GM21423 (cell line): Measurements from ENCODE around the gene NIPAL3.
"Not testable (repeated sequence)": the region's sequence is repeated elsewhere in the genome, so short reads cannot be mapped to it uniquely, and the experiment has no call there.

Experiments
- ATAC-seq: cut with Tn5 transposase; IDR thresholded peaks from one replicate; pipeline ENCODE4 v1.9.1; 2021; ENCODE audit warnings: mild to moderate bottlenecking, moderate library complexity; ENCODE audit not compliant: unreplicated experiment

The NIPAL3 gene

DNA sequence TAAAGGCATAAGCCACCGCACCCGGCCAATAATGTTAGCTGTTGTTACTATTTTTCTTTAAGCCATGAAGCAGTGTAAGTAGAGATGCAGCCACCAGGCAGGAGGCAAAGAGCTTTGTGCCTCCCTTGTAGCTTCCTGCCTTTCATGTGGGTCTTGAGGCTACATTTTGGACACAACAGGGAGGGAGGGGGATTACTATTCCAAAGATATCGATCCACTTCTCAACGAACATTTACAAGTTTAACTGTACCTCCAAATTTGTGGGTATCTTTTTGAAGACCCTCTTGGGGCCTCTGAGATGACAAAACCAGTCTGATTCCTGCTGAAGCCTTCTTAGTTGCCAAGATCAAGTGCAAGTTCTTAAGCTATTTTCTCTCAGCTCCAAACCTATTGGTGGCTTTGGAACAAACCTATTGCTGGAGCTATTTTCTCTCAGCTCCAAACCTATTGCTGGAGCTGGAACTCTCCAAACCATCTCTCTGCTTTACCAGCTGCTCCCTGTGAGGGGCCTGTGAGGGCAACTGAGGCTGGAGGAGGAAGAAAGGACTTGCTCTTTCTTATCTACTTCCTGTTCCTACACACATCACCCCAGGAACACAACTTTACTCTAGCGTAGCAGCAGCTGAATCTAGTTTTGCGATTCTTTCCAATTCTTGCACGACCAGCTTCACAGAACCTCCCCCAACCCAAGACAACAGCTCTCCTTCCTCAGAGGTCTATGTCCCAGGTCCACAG lies 70.9 kb downstream of the NIPAL3 start:
- no peak for ATAC-seq

DNA sequence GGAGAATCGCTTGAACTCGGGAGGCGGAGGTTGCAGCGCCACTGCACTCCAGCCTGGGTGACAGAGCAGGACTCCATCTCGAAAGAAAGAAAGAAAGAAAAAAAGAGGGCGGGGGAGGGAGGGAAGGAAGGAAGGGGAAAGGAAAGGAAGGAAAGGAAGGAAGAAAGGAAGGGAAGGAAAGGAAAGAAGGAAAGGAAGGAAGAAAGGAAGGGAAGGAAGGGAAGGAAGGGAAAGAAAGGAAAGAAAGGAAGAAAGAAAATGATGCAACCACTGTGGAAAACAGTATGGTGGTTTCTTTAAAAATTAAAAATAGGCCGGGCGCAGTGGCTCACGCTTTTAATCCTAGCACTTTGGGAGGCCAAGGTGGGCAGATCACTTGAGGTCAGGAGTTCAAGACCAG lies 71.9 kb downstream of the NIPAL3 start:
- no peak for ATAC-seq

DNA sequence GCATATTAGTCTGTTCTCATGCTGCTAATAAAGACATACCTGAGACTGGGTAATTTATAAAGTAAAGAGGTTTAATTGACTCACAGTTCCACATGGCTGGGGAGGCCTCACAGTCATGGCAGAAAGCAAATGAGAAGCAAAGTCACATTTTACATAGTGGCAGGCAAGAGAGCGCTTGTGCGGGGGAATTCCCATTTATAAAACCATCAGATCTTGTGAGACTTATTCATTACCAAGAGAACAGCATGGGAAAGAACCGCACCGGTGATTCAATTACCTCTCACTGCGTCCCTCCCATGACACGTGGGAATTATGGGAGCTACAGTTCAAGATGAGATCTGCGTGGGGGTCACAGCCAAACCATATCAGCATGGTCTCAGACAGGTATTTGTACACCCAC lies 72.6 kb downstream of the NIPAL3 start:
- not testable (repeated sequence) for ATAC-seq

DNA sequence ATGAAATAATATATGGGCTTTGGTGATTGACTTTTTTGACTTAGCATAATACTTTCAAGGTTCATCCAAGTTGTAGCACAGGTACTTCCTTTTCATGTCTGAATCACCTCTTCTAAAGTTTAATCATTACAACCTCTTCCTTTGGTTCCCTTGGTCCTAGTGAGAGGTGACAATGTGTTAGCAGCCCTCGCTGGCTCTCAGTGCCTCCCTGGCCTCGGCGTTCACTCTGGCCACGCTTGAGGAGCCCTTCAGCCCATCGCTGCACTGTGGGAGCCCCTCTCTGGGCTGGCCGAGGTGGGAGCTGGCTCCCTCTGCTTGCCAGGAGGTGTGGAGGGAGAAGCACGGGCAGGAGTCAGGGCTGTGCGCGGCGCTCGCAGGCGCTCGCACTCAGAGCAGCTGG lies 74.1 kb downstream of the NIPAL3 start:
- ATAC-seq: no peak

DNA sequence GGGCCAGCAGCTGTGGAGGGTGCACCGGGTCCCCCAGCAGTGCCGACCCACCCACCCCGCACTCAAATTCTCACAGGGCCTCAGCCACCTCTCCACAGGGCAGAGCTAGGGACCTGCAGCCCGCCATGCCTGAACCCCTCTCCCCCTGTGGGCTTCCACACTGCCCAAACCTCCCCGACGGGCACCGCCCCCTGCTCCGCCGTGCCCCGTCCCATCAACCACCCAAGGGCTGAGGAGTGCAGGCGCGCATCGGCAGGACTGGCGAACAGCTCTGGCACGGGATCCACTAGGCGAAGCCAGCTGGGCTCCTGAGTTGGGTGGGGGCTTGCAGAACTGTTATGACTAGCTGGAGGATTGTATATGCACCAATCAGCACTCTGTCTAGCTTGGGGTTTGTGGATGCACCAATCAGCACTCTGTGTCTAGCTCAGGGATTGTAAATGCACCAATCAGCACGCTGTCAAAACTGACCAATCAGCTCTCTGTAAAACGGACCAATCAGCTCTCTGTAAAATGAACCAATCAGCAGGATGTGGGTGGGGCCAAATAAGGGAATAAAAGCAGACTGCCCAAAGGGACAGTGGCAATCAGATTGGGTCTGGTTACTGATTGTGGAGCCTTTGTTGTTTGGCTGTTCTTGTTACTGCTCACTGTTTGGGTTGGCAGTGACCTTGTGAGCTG lies 74.6 kb downstream of the NIPAL3 start:
- ATAC-seq: no peak

DNA sequence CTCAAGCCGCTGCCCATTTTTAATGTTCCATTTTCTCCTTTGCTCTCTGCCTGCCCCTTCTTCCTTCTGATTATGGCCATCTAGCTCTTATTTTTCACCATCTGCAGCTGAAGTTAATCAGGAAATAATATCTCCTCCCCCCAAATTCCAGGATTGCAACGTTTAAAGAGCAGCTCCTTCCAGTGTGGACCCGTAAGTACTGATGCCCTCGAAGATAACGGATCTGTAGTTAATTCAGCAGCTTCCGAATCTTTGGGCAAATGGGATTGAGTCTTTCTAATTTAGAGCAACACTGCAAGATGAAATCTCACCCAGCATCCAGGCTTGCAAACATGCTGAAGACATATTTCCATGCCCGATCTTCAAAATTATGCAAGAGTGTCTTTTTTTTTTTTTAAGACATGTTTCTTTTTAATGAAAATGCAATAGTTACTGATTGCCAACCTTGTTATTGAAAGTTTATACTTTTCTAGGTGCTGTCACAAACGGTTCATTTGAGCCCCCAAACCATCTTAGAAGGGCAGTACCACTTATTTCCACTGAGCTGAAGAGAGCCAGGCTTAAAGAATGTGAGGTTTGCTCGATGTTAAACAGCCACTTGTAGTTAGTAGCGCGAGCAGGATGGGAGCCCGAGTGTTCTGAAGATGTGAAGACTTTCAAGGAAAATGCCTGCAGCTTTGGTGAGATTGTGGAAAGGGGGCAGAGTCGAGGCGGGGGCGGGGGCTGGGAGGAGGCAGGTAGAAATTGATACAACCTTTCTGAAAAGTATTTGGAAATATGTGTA lies 76.2 kb downstream of the NIPAL3 start:
- no peak for ATAC-seq

DNA sequence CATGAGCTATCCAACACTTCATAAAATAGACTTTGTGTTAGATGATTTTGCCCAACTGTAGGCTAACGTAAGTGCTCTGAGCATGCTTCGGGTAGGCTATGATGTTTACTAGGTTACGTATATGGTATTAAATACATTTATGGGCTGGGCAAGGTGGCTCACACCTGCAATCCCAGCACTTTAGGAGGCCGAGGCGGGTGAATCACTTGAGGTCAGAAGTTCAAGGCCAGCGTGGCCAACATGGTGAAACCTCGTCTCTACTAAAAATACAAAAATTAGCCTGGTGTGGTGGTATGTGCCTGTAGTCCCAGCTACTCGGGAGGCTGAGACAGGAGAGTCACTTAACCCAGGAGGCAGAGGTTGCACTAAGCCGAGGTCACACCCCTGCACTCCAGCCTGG lies 77.3 kb downstream of the NIPAL3 start:
- not testable (repeated sequence) for ATAC-seq

DNA sequence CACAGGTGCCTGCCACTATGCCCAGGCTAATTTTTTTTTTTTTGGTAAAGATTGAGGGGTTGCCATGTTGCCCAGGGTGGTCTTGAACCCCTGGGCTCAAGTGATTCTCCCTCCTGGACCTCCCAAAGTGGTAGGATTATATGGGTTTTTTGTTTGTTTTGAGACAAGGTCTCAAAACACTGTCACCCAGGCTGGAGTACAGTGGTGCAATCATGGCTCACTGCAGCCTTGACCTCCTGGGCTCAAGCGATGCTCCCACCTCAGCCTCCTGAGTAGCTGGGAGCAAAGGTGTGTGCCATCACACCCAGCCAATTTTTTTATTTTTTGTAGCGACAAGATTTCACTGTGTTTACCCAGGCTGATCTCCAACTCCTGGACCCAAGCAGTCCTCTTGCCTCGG lies 78.2 kb downstream of the NIPAL3 start:
- no peak for ATAC-seq

DNA sequence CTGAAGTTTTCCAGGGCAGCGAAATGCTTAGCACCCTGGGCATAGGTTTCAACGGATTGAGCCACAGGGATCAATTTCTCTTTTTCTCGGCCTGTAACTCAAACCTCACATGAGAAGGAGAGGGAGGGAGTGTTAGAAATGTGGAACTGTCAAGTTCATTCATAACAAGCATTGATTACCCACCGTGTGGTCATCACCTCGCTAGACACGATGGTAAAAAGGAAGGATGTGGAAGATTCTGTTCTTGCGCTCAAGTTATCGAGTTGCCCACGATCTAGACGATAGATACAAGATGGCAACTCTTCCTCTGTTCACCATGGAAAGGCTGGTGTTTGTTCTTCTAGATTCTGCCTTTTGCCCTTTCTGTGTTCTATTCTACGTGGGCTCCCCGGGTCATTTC lies 83.0 kb downstream of the NIPAL3 start:
- ATAC-seq: no peak

DNA sequence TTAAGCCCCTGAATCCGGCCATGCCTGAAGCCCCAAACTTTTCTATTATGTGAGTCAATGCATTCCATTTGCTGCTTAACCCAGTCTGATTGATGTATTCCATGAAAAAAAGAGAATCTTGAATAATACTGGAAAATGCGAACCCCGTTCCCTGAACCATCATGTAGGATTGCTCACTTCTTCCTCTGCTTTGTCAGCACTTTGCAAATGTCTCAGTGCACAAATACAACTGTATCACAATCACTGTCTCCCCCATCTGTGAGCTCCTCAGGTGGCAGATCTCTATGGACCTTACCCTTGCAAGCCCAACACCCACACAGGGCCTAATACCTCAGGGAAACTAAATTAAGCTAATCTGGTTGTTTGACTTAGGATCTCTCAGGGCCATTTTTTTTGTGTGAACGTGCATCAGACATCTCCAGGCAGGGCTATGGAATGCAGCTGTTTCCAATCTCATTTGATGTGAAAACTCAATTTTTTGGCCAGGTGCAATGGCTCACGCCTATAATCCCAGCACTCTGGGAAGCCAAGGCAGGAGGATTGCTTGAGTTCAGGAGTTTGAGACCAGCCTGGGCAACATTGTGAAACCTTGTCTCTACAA lies 84.9 kb downstream of the NIPAL3 start:
- no peak for ATAC-seq

DNA sequence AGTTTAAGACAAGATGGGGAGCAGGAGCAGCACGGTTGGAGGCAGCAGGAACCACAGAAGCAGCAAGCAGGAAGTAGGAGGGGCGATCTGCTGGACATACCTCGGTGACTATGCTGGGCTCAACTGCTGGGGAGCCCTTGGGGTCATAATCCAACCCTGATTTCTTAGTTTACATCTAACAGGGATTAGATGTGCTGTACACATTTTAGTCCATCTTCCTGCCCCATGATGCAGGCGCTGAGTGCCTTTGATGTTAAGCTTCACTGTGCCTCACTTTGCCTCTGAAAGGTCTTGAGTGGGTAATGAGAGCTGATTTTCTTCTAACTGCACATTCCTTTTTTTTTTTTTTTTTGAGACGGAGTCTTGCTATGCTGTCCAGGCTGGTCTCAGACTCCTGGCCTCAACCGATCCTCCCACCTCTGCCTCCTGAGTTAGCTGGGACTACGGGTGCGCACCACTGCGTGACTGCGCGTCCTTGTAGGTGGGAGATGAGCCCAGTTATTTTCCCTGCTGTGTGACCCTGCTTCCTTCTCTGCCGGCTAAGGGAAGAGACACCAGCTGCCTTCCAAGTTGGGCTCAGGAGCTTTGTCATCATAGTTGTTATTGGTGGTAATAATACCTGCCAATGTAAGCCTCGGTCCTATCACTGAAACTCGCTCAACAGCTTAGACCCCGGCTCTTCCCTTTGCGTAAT lies 85.9 kb downstream of the NIPAL3 start:
- ATAC-seq: no peak

DNA sequence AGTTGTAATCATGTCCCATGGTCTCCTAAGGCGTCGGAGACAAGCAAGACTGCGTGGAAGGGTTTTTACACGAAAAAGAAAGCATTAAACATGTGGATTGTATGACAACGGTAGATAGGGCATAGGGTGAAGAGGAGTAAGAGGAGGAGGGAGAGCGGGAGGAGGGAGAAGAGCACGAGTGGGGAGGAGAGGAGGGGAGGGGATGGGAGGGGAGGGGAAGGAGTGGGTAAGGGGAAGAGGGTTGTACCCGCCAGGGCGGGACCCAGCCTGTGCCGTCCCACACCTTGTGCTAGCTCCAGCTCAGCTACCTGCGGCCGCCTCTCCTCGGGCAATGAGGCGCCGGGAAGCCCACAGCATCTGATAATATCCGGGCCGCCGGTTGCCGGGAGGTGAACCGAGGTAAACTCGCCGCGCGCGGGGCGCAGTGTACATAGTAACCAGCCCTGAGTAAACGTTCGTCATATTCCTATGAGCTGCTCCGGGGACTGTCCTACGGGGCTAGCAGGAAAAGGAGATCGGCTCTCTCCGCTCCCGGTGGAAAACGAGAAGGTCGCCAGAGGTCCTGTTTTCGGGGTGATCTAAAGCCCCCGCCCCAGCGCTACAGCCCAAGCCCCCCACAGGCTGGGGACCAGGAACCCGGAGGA lies 86.6 kb downstream of the NIPAL3 start:
- ATAC-seq: no peak

DNA sequence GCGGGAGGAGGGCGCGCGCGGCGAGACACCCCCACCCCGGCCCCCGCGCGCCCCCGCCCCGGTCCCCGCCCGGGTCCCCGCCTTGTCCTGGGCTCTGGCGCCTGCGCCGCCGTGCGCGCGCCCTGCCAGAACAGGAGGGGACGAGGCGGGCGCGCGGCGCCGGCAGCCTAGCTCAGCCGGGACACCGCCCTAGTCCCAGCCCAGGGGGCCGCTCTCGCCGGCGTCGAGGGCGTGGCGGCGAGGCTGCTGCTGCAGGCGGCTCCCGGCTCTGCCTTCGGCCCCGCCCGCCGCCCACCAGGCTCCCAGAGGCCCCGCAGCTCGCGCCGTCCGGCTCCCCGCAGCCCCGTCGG lies 87.1 kb downstream of the NIPAL3 start, which contains the start of gene RCAN3:
Gene RCAN3, plus strand, starts transcription at position 128 of the 350 bp plus-strand sequence. CDS start 11,537 bp downstream, outside the sequence.
- peak; percentile 51 for ATAC-seq

DNA sequence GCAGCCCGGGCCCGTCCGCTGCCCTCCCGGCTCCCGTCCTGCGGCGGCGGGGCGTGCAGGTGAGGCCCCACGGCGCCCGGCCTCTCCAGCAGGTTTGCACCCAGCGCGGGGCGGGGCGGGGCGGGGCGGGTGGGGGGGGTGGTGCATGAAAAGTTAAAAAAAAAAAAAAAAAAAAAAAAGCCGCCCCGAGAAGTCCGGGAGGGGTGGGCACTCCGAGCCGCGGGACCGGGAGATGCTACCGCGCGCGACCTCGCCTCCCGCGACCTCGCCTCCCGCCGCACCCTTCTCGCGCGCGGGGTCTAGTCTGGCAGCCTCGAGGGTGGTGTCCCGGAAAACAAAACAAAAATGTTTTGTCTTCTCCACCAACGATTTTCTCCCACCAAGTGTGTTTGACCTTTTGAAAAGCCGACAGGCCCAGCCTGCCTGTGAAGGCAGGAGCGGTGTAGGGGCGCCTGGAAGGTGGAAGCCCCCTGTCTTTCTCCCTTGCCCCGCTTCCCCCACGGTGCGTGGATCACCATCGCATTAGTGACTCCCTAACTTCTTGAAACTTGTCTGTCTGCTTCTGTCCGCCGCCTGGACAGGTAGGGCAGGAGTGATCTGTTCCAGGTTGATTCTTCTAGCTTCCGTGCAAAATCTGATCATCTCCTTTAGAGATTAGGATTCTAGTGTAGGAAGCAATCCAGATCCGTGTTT lies 87.6 kb downstream of the NIPAL3 start:
- ATAC-seq: no peak

DNA sequence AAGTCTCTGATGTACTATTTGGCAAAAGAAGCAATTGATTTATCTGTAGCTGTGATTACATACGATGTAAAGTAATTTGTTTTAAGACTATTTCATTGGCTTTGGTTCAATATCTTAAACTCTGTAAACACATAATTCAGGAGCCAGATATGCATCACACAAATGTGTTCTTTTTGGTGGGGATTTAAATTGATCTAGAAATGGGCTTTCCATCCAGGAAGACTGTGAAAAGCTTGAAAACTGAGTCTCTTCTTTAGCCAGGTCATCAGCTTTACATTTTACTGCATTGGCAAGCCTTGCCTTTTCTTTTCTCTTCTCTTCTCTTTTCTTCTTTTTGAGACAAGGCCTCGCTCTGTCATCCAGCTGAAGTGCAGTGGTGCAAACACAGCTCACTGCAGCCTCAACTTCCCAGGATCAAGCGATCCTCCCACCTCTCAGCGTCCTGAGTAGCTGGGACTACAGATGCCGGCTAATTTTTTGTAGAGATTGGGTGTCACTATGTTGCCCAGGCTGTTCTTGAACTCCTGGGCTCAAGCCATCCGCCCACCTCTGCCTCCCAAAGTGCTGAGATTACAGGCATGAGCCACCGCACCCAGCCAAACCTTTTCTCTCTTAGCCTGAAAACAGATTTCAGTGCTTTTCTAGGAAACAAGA lies 88.4 kb downstream of the NIPAL3 start:
- no peak for ATAC-seq

DNA sequence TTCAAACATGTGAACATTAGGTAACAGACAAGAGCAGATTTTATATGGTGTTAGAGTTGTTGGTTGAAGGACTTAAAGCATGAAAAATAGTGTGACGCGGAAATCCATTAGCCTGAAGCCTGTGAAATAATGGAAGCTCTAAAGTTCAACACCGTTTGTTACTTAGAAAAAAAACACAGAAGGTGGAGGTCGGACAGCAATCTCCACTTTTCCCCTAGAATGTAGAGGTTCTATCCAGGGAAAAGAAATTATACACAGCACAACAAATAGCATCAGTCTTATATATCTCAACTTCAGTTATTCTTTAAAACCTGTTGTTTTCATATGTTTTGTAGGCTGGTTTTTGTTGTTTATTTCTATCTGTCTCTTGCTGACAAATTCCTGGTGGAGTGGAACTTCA lies 89.0 kb downstream of the NIPAL3 start:
- no peak for ATAC-seq

DNA sequence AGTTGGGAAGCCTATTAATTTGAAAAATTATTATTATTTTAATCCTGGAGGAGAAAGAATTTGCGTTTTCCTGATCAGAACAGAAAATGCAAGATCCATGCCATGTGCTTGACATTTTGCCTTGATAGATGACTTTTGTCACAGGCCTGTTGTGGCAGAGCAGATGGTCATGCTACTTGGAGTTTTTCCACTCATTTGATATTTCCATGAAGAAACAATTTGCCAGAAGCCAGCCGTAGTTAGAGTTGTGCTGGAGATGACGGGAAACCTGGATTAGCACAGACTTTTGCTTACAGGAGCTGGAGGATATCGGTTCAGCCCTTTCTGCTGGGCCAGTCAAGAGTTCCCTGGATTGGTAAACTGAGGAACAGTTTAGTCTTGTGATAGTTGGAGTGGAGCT lies 90.2 kb downstream of the NIPAL3 start:
- no peak for ATAC-seq

DNA sequence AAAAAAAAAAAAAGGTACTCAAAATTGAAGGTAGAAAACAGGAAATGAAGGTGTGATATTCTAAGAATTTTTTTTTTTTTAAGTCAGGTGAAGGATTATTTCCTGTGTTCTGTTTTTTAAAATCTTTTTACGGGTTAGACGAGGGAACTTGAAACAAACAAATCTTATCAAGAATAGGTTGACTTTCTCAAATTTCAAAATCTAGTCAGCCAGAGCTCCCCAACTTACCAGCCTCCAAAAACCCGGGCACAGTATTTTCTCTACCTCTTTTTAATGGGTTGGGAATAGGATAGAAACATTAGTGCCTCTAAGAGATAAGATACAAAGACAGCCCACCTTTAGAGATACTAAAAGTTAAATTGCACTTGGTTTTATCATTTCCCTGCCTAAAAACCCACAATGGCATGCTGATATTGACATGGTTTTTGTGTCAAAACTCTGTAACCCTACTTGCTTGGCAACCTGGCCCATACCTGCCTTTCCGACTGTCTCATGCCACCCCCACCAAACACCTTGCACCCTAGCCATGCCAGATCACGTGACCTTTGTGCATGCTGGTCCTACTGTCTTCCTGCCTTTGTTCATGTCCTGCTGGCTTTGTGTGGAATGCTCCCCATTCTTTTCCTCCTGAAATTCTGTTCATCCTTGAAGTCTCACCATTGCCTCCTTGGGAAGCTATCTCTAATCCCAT lies 91.2 kb downstream of the NIPAL3 start:
- ATAC-seq: no peak

DNA sequence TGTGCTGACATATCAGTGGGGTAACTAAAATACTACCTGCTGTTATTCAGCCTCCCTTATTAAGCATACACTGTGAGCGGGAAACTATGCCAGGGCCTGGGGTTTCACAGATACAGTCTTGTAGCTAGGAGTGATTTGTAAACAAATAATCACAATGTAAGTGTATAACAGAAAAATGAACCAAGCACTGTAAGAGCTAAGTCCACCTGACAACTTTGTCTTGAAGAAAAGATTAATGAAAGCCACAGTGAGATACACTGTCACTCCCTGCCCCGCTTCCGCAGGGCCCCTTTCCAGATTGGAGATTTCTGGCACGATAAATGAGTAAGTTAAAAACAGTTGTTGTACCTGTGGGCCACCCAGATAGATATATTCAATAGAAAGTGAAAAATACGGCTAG lies 91.8 kb downstream of the NIPAL3 start:
- no peak for ATAC-seq
